Activated CD4-positive, alpha-beta T cell treated with anti-CD3 and anti-CD28 coated beads for 36 hours (primary cell): Measurements from ENCODE around the gene SRI. TPM values are rescaled to one million over a fixed set of nuclear protein-coding genes. Genes with fewer than 3 reads are reported as not detected.

Source experiments
- ATAC-seq: fragments of 200-7000 bp; cut with Tn5 transposase; one replicate; pipeline ENCODE4 v1.10.0; 2021; ENCODE audit warnings: mild to moderate bottlenecking, moderate library complexity
- CTCF ChIA-PET: fragments of 350-600 bp; sonication (Branson Sonifier 250); formaldehyde crosslinking; loops from one replicate; lab custom pipeline; 2021; ENCODE audit warnings: antibody characterized with exemption; lab: Charles Lee
- POLR2A ChIA-PET: fragments of 350-600 bp; sonication (Branson Sonifier 250); formaldehyde crosslinking; loops from one replicate; lab custom pipeline; 2021; ENCODE audit warnings: antibody characterized with exemption, inconsistent platforms; lab: Charles Lee
- DNase-seq: peaks from one replicate; pipeline ENCODE4 v3.0.0-alpha.2; 2020
- H3K27ac Mint-ChIP-seq: one replicate; pipeline ENCODE4 v1.8.0; 2021; ENCODE audit warnings: mixed read lengths
- H3K27me3 Mint-ChIP-seq: one replicate; pipeline ENCODE4 v1.8.0; 2021; ENCODE audit warnings: mixed read lengths
- H3K36me3 Mint-ChIP-seq: one replicate; pipeline ENCODE4 v1.8.0; 2021; ENCODE audit warnings: low read depth, mixed read lengths
- H3K4me1 Mint-ChIP-seq: one replicate; pipeline ENCODE4 v1.8.0; 2021; ENCODE audit warnings: mixed read lengths
- H3K4me3 Mint-ChIP-seq: one replicate; pipeline ENCODE4 v1.8.0; 2021; ENCODE audit warnings: mild to moderate bottlenecking, moderate library complexity, mixed read lengths
- H3K9me3 Mint-ChIP-seq: one replicate; pipeline ENCODE4 v1.8.0; 2021; ENCODE audit warnings: low read depth, mixed read lengths
- intact Hi-C, 2 experiments: fragments of 100-400 bp; cut with DNase I in 1 of 2; cut with micrococcal nuclease in 1 of 2; formaldehyde crosslinking; loops; one replicate each; pipeline versions ENCODE4 v1.14.2 to v1.15.1; 2022 to 2024; cut with DNase I, micrococcal nuclease
- total RNA-seq, 2 experiments: library from RNA; stranded (reverse); gene quantifications; one replicate each; pipeline ENCODE4 v1.2.3, GENCODE V29; 2021

SRI gene
- total RNA-seq, 2 experiments from 2014 or later, result 157 to 193 TPM

- H3K27ac Mint-ChIP-seq, result no peak overlapping the region
- CTCF ChIA-PET, result no interaction called here
- no peak overlapping the region for H3K4me3 Mint-ChIP-seq
- H3K9me3 Mint-ChIP-seq, result no peaks in the 10 kb centered on the region
- H3K27me3 Mint-ChIP-seq, result peaks cover 2% of the 10 kb centered on the region
- peaks cover 7% of the 10 kb centered on the region for H3K36me3 Mint-ChIP-seq
- intact Hi-C loops, result no loop called here
- peaks cover 8% of the 10 kb centered on the region for H3K4me1 Mint-ChIP-seq
- ATAC-seq, result no peak
- POLR2A ChIA-PET, result no interaction called here
- DNase-seq, result no peak
These were observed 3.4 kb upstream of the SRI start for GRCh38 chr7:88223265-88223664.

- ATAC-seq, result peak; percentile 24
- POLR2A ChIA-PET, result no interaction called here
- peaks cover 29% of the 10 kb centered on the region for H3K4me1 Mint-ChIP-seq
These were observed 817 bp downstream of the SRI start for GRCh38 chr7:88218836-88219605.

DNA sequence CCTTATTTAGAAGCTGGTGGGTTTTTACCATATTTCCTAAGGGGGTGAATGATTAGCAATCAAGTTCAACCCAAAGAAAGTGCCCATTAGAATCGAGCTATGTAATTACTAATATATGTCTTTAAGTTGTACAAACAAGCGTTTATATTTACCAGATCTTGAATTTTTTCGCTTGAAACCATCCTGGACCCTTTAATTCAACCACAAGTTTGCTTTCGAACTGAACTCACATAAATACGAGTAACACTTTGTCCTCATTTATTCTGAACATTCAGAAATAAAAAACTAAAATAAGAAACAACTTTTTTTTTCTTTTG, 1.5 kb downstream of the SRI start:
- ChIA-PET CTCF (no interaction called here), POLR2A (no interaction called here)
- no peaks in the 10 kb centered on the region for H3K27me3 Mint-ChIP-seq
- no peak for DNase-seq
- intact Hi-C loops, result loop anchor here in 1 of 2 experiments (5.0 kb wide), 1 partner anchor 871 kb away; the partner anchor contains the start of gene CROT
- peaks cover 33% of the 10 kb centered on the region for H3K4me1 Mint-ChIP-seq
- H3K36me3 Mint-ChIP-seq, result peaks cover 36% of the 10 kb centered on the region
- H3K9me3 Mint-ChIP-seq, result no peaks in the 10 kb centered on the region
- H3K4me3 Mint-ChIP-seq, result peak overlapping the region; percentile 95
- ATAC-seq, result no peak
- peak overlapping the region; percentile 87 for H3K27ac Mint-ChIP-seq

More at GRCh38 chr7:88218836-88219605, 817 bp downstream of the SRI start:
- intact Hi-C loops, result loop anchor here in 1 of 2 experiments (1.0 to 5.0 kb wide), 2 partner anchors 343 to 872 kb away; partner anchors contain the start of genes CROT, DBF4 and SLC25A40
- peak; percentile 44 for DNase-seq
- Mint-ChIP-seq H3K4me3 (peak overlapping the region; percentile 95), H3K27ac (peak overlapping the region; percentile 87), H3K36me3 (peaks cover 32% of the 10 kb centered on the region), H3K27me3 (no peaks in the 10 kb centered on the region), H3K9me3 (no peaks in the 10 kb centered on the region)
- CTCF ChIA-PET, result no interaction called here

DNA sequence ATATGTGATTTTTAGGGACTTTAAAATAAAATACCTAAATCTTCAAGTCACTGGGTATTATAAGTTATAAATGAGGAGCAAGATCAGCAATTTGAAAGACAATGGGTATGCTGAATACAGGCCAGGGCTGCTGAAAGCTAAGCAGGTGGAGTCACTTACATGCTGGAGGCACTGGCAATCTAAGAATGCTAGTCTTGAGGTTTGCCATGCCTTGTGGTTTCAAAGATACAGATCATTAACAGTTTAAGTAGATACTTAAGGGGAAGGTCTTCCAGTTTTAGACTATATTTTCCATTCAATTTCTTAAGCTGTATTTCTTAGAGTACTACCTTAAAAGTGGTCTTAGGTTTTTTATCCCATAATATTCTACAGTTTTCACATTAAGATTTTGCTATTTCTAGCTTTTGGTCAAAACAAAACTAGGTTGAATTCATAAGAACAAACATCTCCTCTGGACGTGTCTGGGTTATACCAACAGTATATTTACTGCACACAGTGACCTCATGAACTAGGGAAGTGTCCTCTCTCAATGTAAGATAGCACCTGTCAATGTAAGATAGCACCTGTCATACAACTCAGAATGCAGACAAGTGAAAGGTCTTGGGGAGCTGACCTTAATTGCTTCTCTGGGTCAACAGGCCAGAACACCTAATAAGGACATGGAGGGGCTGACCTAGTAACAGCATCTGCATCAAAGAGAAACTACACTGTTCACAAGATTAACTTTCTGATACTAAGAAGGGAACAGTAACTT, 2.0 kb downstream of the SRI start:
- ATAC-seq (no peak), DNase-seq (no peak)
- peaks cover 41% of the 10 kb centered on the region for H3K36me3 Mint-ChIP-seq
- peak overlapping the region; percentile 87 for H3K27ac Mint-ChIP-seq
- no peaks in the 10 kb centered on the region for H3K27me3 Mint-ChIP-seq
- intact Hi-C loops, result loop anchor here in 1 of 2 experiments (5.0 kb wide), 1 partner anchor 871 kb away; the partner anchor contains the start of gene CROT
- ChIA-PET POLR2A (no interaction called here), CTCF (no interaction called here)
- H3K9me3 Mint-ChIP-seq, result no peaks in the 10 kb centered on the region
- H3K4me3 Mint-ChIP-seq, result peak overlapping the region; percentile 95
- H3K4me1 Mint-ChIP-seq, result peaks cover 35% of the 10 kb centered on the region

GRCh38 chr7:88216276-88216675, 3.6 kb downstream of the SRI start:
- ATAC-seq (no peak), DNase-seq (no peak)
- H3K9me3 Mint-ChIP-seq, result no peaks in the 10 kb centered on the region
- intact Hi-C loops, result loop anchor here in 1 of 2 experiments (5.0 kb wide), 1 partner anchor 869 kb away; the partner anchor contains the start of gene CROT
- ChIA-PET POLR2A (no interaction called here), CTCF (interaction anchor here (0.6 to 0.8 kb wide), 2 partner anchors 8 to 282 kb away, joined by 3 read pairs; no protein-coding TSS in a partner anchor)
- no peaks in the 10 kb centered on the region for H3K27me3 Mint-ChIP-seq
- H3K4me3 Mint-ChIP-seq, result no peak overlapping the region
- peaks cover 43% of the 10 kb centered on the region for H3K36me3 Mint-ChIP-seq
- peaks cover 35% of the 10 kb centered on the region for H3K4me1 Mint-ChIP-seq
- H3K27ac Mint-ChIP-seq, result no peak overlapping the region

GRCh38 chr7:88215295-88215694, 4.5 kb downstream of the SRI start:
- intact Hi-C loops, result loop anchor here in 1 of 2 experiments (5.0 kb wide), 1 partner anchor 868 kb away; the partner anchor contains the start of gene CROT
- H3K27me3 Mint-ChIP-seq, result no peaks in the 10 kb centered on the region
- no peak for DNase-seq
- peaks cover 27% of the 10 kb centered on the region for H3K4me1 Mint-ChIP-seq
- H3K36me3 Mint-ChIP-seq, result peaks cover 45% of the 10 kb centered on the region
- no peak for ATAC-seq
- H3K27ac Mint-ChIP-seq, result no peak overlapping the region
- no peaks in the 10 kb centered on the region for H3K9me3 Mint-ChIP-seq
- CTCF ChIA-PET, result no interaction called here
- no peak overlapping the region for H3K4me3 Mint-ChIP-seq
- POLR2A ChIA-PET, result no interaction called here

DNA sequence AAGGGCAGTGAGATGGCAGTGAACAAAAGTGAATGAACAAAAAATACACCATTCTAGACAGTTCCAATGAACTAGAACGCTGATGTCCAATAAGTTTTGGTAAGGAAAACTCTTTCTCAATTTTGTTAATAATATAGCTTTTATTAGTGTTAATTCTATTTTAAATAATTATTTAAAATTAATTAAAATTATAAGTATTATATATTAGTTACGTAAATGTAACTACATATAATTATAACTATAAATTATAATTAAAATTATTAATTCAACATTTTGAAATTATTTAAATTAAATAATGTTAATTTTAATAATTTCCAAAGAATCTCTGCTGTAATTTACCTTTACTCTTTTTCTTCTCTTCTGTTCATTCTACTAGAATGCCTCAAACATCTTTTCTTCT, 5.4 kb downstream of the SRI start:
- peaks cover 53% of the 10 kb centered on the region for H3K36me3 Mint-ChIP-seq
- ATAC-seq (no peak), DNase-seq (no peak)
- H3K4me3 Mint-ChIP-seq, result no peak overlapping the region
- CTCF ChIA-PET, result interaction anchor here (0.7 kb wide), 1 partner anchor 834 kb away, joined by 3 read pairs; no protein-coding TSS in a partner anchor
- H3K9me3 Mint-ChIP-seq, result no peaks in the 10 kb centered on the region
- POLR2A ChIA-PET, result no interaction called here
- H3K27ac Mint-ChIP-seq, result no peak overlapping the region
- no peaks in the 10 kb centered on the region for H3K27me3 Mint-ChIP-seq
- H3K4me1 Mint-ChIP-seq, result peaks cover 27% of the 10 kb centered on the region
- intact Hi-C loops, result no loop called here

DNA sequence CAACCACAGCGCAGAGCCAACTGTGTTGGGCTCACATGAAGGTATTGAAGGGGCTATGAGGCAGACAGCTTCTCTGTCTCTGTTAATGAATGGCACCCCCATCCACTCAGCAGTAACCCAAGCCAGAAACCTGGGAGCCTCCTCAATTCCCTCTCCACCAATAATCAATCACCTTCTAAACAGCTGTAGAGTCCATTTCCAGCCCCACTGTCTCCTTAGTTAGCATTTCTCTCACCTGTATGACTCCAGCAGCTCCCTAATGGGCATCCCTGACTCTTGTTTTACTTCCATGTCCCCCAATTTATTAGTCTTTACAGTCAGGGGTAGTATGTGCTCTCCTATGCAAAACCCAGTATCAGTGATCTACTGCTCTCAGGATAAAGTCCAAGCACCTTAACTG, 6.9 kb downstream of the SRI start:
- Mint-ChIP-seq H3K27me3 (no peaks in the 10 kb centered on the region), H3K4me3 (no peak overlapping the region), H3K4me1 (peaks cover 23% of the 10 kb centered on the region), H3K36me3 (peaks cover 49% of the 10 kb centered on the region), H3K9me3 (no peaks in the 10 kb centered on the region), H3K27ac (no peak overlapping the region)
- ATAC-seq (no peak), DNase-seq (no peak)
- POLR2A ChIA-PET, result no interaction called here
- intact Hi-C loops, result no loop called here
- CTCF ChIA-PET, result no interaction called here

DNA sequence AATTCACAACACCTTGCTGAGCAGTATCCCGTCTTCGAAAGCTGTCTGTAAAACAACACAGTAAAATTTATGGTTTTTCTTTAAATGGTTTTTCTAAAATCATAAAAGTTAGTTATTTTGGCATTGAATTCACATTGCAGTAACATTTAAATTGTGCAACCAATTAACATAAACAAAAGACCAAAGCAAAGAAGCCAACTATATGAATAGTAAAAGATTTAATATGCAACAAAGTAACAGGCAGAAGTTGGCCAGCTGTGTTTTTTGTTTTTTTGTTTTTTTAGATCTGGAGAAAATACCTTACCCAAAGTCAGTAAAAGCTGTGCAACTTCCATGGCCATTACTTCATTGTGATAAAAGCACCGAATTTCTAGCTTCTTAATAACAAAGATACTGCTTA, 11.3 kb downstream of the SRI start:
- Mint-ChIP-seq H3K27ac (no peak overlapping the region), H3K4me3 (no peak overlapping the region), H3K27me3 (no peaks in the 10 kb centered on the region), H3K36me3 (peaks cover 48% of the 10 kb centered on the region), H3K4me1 (peaks cover 3% of the 10 kb centered on the region), H3K9me3 (no peaks in the 10 kb centered on the region)
- ChIA-PET POLR2A (no interaction called here), CTCF (interaction anchor here (0.7 to 2.2 kb wide), 3 partner anchors 8 to 322 kb away, joined by 3 to 6 read pairs (median 4); no protein-coding TSS in a partner anchor)
- DNase-seq (no peak), ATAC-seq (no peak)
- intact Hi-C loops, result no loop called here

DNA sequence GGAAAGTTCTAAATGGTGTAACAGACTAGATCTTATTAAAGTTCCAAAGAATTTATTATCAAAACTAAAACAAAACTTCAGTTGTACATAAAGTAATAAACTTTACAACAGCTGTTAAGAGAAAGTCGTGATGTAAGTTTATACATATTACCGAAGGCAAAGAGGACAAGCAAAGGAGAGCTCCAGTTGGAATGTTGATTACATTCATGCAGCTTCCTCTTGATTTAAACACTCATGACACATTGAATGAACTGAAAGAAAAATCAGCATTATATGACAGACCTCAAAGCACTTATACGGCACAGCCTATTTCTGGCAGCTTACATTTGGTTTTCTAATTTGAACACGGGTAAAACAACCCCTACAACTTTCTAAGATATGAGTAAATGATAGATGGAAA, 13.6 kb downstream of the SRI start:
- CTCF ChIA-PET, result no interaction called here
- H3K36me3 Mint-ChIP-seq, result peaks cover 46% of the 10 kb centered on the region
- H3K4me1 Mint-ChIP-seq, result peaks cover 13% of the 10 kb centered on the region
- no peak overlapping the region for H3K27ac Mint-ChIP-seq
- intact Hi-C loops, result no loop called here
- no peaks in the 10 kb centered on the region for H3K27me3 Mint-ChIP-seq
- POLR2A ChIA-PET, result no interaction called here
- H3K4me3 Mint-ChIP-seq, result no peak overlapping the region
- no peaks in the 10 kb centered on the region for H3K9me3 Mint-ChIP-seq
- ATAC-seq, result no peak
- DNase-seq, result no peak

DNA sequence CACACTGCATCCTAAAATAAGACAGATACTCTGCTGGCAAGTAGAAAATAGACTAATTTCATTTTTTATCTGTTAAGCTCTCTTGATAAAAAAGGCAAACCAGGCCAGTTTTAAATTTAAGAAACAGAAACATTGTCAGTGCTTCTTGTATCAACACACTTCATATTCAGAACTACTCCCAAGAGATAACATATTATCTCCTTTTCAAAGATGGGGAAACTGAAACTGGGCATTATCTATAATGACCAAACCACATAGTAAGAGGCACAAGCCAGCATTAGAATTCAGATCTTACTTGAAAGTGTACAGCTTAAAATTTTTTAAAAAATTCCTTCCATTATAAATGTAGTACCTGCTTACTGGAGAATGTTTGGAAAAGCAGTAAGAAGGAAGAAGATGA, 14.7 kb downstream of the SRI start:
- H3K9me3 Mint-ChIP-seq, result no peaks in the 10 kb centered on the region
- CTCF ChIA-PET, result interaction anchor here (0.7 kb wide), 1 partner anchor 16 kb away, joined by 3 read pairs; no protein-coding TSS in a partner anchor
- H3K4me1 Mint-ChIP-seq, result peaks cover 13% of the 10 kb centered on the region
- ATAC-seq, result no peak
- intact Hi-C loops, result no loop called here
- peak overlapping the region; percentile 42 for H3K27ac Mint-ChIP-seq
- H3K27me3 Mint-ChIP-seq, result no peaks in the 10 kb centered on the region
- H3K36me3 Mint-ChIP-seq, result peaks cover 46% of the 10 kb centered on the region
- DNase-seq, result no peak
- no peak overlapping the region for H3K4me3 Mint-ChIP-seq
- POLR2A ChIA-PET, result no interaction called here
